SH-SY5Y (cell line): Measurements from ENCODE around the gene SLC12A3.

ENCODE experiments used
- GATA2 ChIP-seq: IDR thresholded peaks from 2 replicates; pipeline ENCODE4 v1.6.1; 2011; ENCODE audit warnings: mild to moderate bottlenecking, low read depth, low read length
- GATA3 ChIP-seq: IDR thresholded peaks from 2 replicates; pipeline ENCODE4 v1.6.1; 2011; ENCODE audit warnings: low read depth, mild to moderate bottlenecking, low read length, moderate library complexity

The SLC12A3 gene

DNA sequence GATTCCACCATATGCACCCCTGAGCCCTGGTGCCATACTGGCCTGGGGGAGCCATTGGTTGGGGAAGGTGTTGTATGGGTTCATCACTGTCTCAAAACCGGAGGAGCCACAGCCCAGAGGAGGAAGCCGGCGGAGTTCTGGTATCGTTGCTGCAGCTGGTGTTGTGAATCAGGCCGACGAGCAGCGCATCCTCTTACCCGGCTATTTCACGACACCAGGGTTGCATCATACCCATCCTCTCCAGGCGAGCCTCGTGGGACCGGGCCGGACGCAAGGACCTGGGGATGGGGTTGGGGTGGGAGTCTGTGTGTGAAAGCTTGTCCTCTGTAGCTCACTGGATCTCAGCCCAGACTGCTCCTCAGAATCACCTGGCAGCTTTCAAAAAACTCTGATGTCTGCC is 6.6 kb upstream of the SLC12A3 start:
- no peak for TF ChIP-seq GATA3
- no peak for TF ChIP-seq GATA2

- TF ChIP-seq GATA3 (no peak), GATA2 (no peak)
Observed at GRCh38 chr16:56859636-56860035, 5.4 kb upstream of the SLC12A3 start.

DNA sequence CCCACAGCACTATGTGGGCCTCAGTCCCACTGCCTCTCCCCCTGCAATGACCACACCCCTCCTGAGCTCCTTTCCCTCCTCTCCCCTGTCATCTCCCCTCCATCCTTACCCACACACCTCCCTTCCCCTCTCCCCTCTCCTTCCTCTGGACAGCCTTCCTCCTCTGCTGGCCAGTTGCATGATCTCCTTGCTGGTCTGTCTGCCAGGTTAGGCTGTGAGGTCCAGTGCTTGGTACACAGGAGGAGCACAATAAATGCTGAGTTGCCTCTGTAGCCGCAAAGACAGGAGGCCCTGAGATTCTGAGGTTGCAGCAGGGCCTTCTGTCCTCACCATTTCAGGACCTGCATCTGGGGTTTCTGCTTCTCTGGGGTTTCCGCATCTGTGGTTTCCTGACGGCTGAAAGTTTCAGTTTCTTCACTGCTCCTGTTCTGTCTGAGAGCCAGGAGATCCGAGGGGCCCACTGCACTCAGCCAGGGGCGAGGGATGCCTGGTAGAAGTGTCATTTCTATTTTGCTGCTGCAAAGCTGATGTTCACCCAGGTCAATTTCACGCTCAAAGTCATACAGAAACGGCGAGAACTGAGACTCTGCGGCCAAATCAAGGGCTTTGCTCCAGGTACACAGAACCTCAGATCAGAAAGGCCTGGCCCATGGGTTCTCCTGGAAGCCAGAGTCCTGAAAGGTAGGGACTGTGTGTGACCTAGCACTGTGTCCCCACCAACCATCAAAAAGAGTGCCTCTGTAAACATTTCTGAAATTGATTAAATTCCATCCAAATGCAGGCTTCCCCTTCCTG is 4.6 kb upstream of the SLC12A3 start:
- no peak for TF ChIP-seq GATA2
- no peak for TF ChIP-seq GATA3

GRCh38 chr16:56861092-56861610 is 3.9 kb upstream of the SLC12A3 start:
- TF ChIP-seq GATA2 (peak; percentile 100), GATA3 (peak; percentile 97)

DNA sequence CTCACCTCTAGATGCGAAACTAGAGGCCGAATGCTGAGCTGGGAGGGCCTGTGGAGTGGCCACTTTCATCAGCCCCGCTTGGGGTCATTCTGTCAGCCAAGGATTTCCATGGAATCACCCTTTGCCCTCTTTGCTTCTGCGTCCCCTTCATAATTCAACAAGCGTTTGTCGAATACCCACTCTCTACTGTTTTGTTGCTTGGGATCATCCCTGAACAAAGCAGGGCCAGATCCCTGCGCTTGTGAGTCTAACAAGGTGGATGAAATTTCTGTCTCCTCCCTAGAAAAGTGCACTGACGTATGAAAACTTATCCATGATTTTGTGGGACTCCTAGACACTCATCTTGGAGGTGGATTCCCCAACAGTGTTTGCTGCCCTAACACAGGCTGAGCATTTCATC is 3.3 kb upstream of the SLC12A3 start:
- no peak for TF ChIP-seq GATA3
- TF ChIP-seq GATA2: no peak

DNA sequence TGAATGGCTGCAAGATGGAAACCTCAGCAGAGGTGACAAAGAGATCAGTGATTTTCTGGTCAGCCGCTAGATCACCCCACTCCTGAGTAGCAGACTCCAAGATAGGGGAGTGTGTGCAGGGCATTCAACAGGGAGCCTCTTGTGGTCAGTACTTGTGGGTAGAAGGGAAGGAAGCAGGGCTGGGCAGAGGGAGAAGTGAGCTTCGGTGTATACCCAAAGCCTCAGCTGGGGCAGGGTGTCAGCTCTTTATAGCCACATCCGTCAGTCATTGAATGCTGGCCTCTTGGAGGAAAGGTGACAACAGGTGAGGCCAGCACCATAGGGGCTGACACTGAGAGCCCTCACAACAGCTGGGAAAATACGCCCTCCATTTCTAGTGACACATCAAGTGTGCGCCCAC is 2.2 kb upstream of the SLC12A3 start:
- TF ChIP-seq GATA2 (no peak), GATA3 (no peak)

DNA sequence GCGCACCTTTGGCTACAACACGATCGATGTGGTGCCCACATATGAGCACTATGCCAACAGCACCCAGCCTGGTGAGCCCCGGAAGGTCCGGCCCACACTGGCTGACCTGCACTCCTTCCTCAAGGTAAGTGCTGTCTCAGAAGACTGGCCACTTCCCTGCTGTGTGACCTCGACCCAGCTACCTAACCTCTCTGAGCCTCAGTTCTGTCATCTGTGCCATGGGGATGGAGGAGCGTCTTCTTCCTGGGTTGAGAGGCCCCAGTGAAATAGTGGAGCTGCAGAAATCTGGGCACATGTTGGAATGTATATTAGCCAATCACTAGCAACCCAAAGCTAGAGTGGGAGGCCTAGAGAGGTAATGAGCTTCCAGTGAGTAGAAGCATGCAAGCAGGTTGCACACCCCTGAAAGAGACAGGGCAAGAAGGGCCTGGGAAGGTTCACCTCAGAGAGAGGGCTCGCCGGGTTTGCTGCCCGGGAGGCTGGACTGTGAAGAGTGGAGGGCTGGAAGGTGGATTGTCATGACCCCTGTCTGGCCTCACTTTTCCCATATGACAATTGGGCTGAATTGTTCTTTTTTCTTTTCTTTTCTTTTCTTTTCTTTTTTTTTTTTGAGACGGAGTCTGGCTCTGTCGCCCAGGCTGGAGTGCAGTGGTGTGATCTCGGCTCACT is 521 bp downstream of the SLC12A3 start:
- no peak for TF ChIP-seq GATA2
- TF ChIP-seq GATA3: no peak

DNA sequence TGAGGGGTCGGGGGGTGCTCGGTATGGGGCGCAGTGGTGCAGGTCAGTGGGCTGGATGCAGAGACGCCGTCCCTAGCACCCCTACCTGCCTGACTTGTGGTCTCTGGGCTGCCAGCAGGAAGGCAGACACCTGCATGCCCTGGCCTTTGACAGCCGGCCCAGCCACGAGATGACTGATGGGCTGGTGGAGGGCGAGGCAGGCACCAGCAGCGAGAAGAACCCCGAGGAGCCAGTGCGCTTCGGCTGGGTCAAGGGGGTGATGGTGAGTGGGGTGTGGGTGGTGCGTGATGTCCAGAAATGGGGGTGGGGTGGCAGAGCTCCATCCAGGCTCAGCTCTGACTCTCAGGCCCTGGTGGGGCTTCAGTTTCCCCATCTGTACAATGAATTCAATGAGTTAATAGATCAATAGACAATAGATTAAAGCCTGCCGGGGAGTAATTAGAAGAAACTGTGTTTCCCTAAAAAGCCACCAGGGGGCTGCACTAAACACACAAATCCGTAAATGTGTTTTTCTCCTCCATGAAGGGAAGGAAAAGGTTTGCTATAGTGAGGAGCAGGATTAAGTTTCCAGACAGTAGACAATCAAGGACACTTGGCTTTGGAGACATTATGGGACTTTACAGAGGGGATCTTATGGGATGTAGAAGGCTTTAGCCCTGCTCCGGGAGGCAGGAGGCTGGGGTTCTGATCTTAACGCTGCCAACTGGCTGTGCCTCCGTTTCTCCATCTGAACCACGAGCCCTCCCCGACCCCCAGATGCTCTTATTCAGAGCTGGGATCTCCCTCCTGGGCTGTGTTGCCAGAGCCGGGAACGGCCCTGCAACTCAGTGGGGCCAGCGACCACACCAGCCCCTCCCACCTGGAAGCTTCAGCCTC is 2.2 kb downstream of the SLC12A3 start:
- TF ChIP-seq GATA2: no peak
- no peak for TF ChIP-seq GATA3

GRCh38 chr16:56868175-56868574 is 3.2 kb downstream of the SLC12A3 start:
- no peak for TF ChIP-seq GATA3
- TF ChIP-seq GATA2: no peak

DNA sequence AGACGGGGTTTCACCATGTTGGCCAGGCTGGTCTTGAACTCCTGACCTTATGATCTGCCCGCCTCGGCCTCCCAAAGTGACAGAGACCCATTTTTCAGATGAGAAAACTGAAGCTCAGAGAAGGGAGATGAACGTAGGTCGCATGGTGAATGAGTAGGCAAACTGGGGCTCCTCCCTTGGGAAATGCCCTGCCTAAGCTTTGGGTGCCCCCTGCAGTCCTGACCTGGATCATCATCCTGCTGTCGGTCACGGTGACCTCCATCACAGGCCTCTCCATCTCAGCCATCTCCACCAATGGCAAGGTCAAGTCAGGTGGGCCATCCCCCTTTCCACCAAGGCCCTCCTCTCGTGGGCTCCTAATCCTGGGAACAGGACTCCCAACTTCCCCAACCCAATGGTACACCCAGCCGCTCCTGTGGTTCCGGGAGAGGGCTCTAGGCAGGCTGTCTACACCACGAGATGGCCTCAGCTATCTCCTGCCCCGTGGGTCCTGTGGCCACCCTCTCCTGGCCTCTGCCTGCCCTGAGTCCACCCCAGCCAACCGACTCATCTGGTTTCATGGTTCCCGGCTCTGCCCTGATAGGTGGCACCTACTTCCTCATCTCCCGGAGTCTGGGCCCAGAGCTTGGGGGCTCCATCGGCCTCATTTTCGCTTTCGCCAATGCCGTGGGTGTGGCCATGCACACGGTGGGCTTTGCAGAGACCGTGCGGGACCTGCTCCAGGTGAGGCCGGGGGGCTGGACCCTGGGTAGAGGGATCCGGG is 4.7 kb downstream of the SLC12A3 start:
- TF ChIP-seq GATA2 (no peak), GATA3 (no peak)

- no peak for TF ChIP-seq GATA2
- no peak for TF ChIP-seq GATA3
Observed at GRCh38 chr16:56870276-56870888, 5.4 kb downstream of the SLC12A3 start.

GRCh38 chr16:56871172-56871593 is 6.2 kb downstream of the SLC12A3 start:
- TF ChIP-seq GATA3 (no peak), GATA2 (no peak)

DNA sequence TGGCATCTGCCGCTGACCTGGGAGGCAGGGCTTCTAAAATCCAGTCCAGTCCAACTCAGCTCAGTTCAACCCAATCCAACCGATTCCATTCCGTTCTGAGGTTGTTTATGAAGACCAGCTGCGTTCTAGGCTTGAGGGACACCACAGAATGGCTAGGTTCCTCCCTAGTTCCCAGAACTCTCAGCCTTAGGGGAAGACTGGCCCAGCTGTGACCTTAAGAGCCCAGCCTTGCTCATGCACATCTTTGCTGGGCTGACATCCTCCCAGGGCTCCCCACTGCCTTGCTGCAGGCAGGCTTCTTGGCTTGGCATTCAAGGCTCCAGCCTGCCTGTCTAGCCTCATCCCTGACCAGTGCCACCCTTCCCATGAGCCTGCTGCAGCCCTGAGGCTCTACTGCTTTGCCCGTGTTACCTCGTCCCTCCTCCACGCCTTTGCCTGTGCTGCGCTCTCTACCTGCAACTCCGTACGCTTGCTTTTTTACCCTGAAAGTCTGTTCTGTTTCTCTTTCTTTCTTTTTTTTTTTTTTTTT is 7.9 kb downstream of the SLC12A3 start:
- TF ChIP-seq GATA2 (no peak), GATA3 (no peak)

DNA sequence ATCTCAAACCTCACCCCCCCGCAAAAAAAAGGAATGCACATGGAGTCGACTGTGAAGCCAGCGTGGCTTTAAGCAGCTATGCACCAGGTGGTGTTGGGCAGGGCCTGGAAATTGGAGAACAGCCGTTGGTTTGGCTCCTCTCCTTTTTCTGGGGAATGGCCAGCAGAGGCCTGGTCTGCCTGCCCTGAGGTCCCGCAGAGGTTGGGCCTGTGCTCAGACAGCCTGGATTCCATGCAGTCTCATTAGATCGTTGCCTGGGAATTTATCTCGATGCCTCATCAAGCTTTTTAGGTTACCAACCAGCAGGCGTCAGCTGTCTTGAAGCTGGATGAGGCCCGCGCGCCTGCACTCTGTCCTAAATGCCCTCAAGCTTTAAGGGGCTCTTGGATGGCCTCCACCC is 9.8 kb downstream of the SLC12A3 start:
- TF ChIP-seq GATA3: peak; percentile 97
- TF ChIP-seq GATA2: peak; percentile 100
